ENCODE measurements around the gene PSAPL1.

DNA sequence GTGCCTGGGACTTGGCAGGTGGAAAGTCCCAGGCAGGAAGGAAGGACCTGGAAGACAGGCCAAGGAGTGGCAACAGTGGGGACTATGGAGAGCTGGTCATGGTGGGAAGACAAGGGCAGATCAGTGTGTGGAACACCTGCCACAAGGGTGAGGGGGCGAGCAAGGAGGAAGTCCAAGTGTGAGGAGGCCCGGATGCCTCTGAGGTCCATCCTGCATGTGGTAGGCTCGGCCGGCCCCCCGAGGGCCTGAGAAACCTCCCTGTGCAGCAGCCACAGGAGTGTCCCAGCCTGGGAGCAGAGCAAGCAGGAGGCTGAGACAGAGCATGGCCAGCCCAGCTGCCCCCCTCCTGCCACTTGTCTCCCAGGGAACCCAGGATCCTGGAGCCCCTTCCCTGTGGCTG lies 40.5 kb upstream of the PSAPL1 start:
- TF ChIP-seq, protein P1, sequence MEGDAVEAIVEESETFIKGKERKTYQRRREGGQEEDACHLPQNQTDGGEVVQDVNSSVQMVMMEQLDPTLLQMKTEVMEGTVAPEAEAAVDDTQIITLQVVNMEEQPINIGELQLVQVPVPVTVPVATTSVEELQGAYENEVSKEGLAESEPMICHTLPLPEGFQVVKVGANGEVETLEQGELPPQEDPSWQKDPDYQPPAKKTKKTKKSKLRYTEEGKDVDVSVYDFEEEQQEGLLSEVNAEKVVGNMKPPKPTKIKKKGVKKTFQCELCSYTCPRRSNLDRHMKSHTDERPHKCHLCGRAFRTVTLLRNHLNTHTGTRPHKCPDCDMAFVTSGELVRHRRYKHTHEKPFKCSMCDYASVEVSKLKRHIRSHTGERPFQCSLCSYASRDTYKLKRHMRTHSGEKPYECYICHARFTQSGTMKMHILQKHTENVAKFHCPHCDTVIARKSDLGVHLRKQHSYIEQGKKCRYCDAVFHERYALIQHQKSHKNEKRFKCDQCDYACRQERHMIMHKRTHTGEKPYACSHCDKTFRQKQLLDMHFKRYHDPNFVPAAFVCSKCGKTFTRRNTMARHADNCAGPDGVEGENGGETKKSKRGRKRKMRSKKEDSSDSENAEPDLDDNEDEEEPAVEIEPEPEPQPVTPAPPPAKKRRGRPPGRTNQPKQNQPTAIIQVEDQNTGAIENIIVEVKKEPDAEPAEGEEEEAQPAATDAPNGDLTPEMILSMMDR (IDR thresholded peaks at IDR 0.05), result no peak
- TF ChIP-seq POLR2A (IDR thresholded peaks at IDR 0.05) (no peak), POLR2AphosphoS5 (IDR thresholded peaks at IDR 0.05) (no peak), EP300 (IDR thresholded peaks at IDR 0.05) (no peak)
